Epithelial cell of alveolus of lung (primary cell): ENCODE measurements around the gene PLD4. TPM values are rescaled to one million over a fixed set of nuclear protein-coding genes. Genes with fewer than 3 reads are reported as not detected.

Experiments used
- total RNA-seq: library from RNA; depleted of rRNA; stranded (reverse); fragments of >200 nt; gene quantifications from 2 replicates; pipeline ENCODE4 v1.2.1, GENCODE V29; 2015

The PLD4 gene
- not detected in 2 replicates for total RNA-seq

GRCh38 chr14:104924421-104925213 lies at the start of gene PLD4:
Gene PLD4 (plus strand): TSS chr14:104924879. CDS start chr14:104927141, 2,262 bp downstream.

DNA sequence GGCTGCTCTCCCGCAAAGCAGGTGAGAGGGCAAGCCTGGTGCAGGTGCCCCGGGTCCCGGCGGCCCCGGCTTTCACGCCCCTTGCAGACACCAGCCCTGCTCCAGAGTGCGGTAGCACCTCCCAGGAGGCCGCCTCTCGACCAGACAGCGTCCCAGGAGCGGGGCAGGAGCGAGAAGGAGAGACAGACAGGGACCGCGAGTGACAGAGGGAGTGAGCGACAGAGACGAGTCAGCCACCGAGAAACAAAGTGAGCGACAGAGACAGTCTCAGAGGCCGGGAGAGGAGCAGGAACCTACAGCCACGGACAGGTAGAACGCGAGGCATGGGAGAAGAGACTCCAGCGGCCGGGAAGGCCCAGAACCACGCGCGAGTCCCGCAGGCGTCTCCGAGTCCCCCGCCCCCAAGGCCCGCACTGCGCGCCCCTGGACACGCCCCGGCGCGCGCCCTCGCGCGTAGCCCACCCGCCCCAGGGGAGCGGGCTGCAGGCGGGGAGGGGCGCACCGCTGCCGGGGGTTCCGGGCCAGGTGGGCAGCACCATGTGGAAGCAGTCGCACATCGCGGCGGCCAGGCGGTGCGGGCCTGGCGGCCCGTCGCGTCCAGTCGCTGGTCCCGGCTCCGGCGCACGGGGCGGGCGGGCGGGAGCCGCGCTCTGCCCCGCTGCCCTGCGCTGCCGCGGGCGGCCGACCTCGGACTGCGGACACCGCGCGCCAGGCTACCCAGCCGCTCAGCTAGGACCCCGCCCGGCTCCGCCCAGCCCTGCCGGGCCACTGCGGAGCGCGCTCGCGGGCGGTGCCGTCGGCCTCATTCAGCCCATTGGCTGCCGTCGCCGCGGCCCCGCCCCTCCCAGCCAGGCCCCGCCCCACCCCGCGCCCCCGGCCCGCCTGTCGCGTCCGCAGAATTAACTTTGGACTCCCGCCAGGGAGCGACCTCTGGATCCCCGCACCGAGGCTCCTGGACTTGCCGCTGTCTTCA lies 53.3 kb downstream of the PLD4 start, which contains the start of gene AHNAK2:
TSS of gene AHNAK2 (minus strand) at position 694 of the 973 bp plus-strand sequence. CDS start at position 557, 137 bp downstream.

Other genes starting within 250 kb of the PLD4 start
- gene INF2, start 235.3 kb upstream of the PLD4 start, total RNA-seq: 34.7 and 35.0 TPM in 2 replicates
- gene ADSS1, start 200.7 kb upstream of the PLD4 start, total RNA-seq: 2.6 and 24.9 TPM in 2 replicates
- gene SIVA1, start 171.7 kb upstream of the PLD4 start, total RNA-seq: 248 and 283 TPM in 2 replicates
- gene AKT1, start 129.1 kb upstream of the PLD4 start, total RNA-seq: 126 and 130 TPM in 2 replicates
- gene ZBTB42, start 123.8 kb upstream of the PLD4 start, total RNA-seq: 1.5 and 3.6 TPM in 2 replicates
- 12.9 and 14.6 TPM in 2 replicates for gene CEP170B, start 59.6 kb upstream of the PLD4 start, total RNA-seq
- gene AHNAK2, start 53.5 kb downstream of the PLD4 start, total RNA-seq: 7.6 and 22.5 TPM in 2 replicates
- gene CLBA1, start 60.9 kb downstream of the PLD4 start, total RNA-seq: 8.3 and 8.9 TPM in 2 replicates
- gene CDCA4, start 96.2 kb downstream of the PLD4 start, total RNA-seq: 20.1 and 33.4 TPM in 2 replicates
- 0.13 and 0.16 TPM in 2 replicates for gene GPR132, start 140.6 kb downstream of the PLD4 start, total RNA-seq
- gene JAG2, start 243.9 kb downstream of the PLD4 start, total RNA-seq: 0.48 and 0.78 TPM in 2 replicates